Measurements from ENCODE around the gene ATG2A. TPM values are rescaled to one million over a fixed set of nuclear protein-coding genes. Genes with fewer than 3 reads are reported as not detected.

ATG2A gene
- 10.7 TPM for total RNA-seq
- long read RNA-seq, partial matches to known transcripts, result 2 of 3 reads
- long read RNA-seq, other reads (novel, unspliced or antisense), result 1 of 3 reads

GRCh38 chr11:64916775-64917662, at the start of gene ATG2A:
Gene ATG2A, minus strand, starts transcription at chr11:64917209. Its CDS starts 74 bp downstream, at chr11:64917135.
- intact Hi-C loops (cut with DNase I), result loop anchor here (1.0 to 5.0 kb wide), 2 partner anchors 39 to 95 kb away; partner anchors contain the start of genes ARL2 and EHD1
- ATAC-seq (peak; percentile 99), DNase-seq (ENCODE audit: missing footprints) (peak; percentile 100)

DNA sequence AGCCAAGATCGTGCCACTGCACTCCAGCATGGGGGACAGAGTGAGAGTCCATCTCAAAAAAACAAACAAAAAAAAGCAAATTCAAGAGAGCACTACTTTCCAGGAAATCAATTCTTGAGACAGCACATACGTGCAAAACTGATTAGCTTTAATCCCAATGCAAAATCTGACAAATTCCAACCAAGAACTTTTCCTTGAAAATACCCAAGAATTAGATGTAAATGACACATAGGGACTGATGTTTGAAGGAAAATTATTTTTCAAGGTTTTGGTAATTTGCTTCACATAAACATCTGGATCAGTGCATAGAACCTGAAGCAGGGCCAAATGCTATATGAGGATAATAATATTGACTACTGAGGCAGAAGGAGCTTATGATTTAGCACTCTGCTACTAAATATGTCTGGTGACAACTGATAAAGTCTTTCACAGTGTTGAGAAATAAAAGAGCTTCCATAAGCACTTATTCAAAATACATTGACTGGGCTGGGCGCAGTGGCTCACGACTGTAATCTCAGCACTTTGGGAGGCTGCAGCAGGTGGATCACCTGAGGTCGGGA, 46.1 kb upstream of the ATG2A start:
- intact Hi-C loops (cut with DNase I), result no loop called here
- ATAC-seq (no peak), DNase-seq (ENCODE audit: missing footprints) (no peak)

DNA sequence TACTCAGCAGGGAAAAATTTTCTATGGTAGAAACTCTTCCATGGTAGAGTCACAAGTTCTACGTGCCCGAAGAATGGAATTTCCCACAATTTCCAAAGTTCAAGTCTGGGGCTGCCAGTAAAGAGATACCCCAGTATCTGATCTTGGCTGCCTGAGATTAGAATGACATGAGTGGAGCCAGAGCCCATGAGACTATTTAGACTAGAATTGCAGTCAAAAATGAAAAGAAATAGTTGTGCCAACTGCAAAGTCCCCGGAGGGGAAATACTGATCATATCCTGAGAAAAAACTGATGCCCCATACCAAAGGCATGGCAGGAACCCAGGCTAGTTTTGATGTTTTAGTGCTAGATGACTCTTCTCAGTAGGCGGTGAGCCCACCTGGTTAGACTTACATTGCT, 43.7 kb upstream of the ATG2A start:
- intact Hi-C loops (cut with DNase I), result no loop called here
- no peak for ATAC-seq
- DNase-seq (ENCODE audit: missing footprints), result no peak

GRCh38 chr11:64959498-64959897, 42.5 kb upstream of the ATG2A start:
- no peak for DNase-seq (ENCODE audit: missing footprints)
- no peak for ATAC-seq
- intact Hi-C loops (cut with DNase I), result no loop called here

DNA sequence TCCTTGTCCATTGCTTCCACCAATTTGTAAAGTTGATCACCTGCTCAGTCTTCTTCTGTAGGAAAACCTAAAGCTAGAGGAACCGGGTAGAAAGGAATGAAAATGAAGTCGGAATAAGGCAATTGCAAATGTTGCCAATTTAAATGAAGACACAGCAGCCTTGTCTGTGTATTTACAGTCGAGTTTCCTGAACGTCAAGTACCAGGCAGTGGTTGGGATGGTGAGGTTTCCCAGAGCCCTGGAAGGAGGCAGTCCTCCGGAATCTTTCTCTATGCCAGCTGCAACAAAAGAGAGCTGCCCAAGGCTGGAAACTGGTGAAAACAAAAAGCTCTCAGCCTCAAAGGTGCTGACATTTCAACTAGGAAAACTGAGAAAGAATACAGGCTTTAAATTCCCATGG, 37.2 kb upstream of the ATG2A start:
- ATAC-seq (no peak), DNase-seq (ENCODE audit: missing footprints) (no peak)
- intact Hi-C loops (cut with DNase I), result no loop called here

DNA sequence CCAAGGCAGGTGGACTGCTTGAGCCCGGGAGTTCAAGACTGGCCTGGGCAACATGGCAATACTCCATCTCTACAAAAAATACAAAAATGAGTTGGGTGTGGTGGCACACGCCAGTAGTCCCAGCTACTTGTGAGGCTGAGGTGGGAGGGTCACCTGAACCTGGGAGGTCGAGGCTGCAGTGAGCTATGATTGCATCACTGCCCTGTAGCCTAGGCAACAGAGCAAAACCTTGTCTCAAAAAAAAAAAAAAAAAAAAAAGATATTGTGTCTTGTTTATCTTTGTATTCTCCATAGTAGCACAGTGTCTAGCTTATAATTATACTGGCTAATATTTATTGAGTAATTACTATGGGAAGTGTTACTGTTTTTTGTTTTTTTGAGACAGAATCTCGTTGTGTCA, 34.5 kb upstream of the ATG2A start:
- DNase-seq (ENCODE audit: missing footprints) (no peak), ATAC-seq (no peak)
- intact Hi-C loops (cut with DNase I), result no loop called here

- no peak for ATAC-seq
- intact Hi-C loops (cut with DNase I), result no loop called here
Observed at GRCh38 chr11:64947208-64947814, 30.3 kb upstream of the ATG2A start.

GRCh38 chr11:64936539-64936938, 19.5 kb upstream of the ATG2A start:
- DNase-seq (ENCODE audit: missing footprints) (no peak), ATAC-seq (no peak)
- intact Hi-C loops (cut with DNase I), result no loop called here

More at GRCh38 chr11:64947208-64947814, 30.3 kb upstream of the ATG2A start:
- DNase-seq (ENCODE audit: missing footprints), result no peak

DNA sequence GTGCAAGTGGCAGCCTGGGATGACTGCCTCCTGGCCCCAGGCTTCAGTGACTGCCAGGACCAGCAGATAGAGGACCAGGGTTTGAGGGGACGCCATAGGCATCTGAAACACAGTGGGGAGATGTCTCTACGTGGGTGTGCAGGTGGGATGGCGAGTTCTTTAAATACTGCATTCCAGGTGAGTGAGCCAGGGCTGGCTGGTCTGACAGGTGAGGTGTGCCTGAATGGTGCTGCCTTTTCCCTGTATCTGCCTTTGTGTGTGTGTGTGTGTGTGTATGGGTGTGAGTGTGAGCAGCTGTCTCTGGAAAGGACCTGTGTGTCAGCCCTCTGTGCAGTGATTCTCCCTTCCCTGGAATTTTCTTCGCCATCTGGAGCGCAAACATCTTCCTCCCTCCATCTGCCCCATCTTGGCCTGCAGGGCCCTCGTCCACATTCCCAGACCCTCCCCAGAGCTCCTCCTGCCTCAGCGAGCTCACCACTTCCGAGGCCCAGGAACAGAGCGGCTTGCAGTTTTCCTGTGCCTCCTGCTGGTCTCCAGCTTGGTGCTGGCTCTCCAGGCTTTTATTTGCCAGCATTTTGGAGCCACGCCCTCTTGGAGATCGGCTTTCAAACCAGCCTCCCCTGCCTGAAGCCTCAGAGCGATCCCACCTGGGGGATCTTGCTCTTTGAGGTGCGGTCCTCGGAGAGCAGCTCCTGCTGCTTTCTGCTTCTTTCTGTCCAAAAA, 18.5 kb upstream of the ATG2A start, which contains the start of gene GPHA2:
TSS of gene GPHA2 (minus strand) at position 535 of the 723 bp plus-strand sequence. CDS start at position 102, 433 bp downstream.
- DNase-seq (ENCODE audit: missing footprints), result no peak
- intact Hi-C loops (cut with DNase I), result no loop called here
- ATAC-seq, result no peak

GRCh38 chr11:64934682-64935358, 17.8 kb upstream of the ATG2A start:
- no peak for ATAC-seq
- intact Hi-C loops (cut with DNase I), result no loop called here

DNA sequence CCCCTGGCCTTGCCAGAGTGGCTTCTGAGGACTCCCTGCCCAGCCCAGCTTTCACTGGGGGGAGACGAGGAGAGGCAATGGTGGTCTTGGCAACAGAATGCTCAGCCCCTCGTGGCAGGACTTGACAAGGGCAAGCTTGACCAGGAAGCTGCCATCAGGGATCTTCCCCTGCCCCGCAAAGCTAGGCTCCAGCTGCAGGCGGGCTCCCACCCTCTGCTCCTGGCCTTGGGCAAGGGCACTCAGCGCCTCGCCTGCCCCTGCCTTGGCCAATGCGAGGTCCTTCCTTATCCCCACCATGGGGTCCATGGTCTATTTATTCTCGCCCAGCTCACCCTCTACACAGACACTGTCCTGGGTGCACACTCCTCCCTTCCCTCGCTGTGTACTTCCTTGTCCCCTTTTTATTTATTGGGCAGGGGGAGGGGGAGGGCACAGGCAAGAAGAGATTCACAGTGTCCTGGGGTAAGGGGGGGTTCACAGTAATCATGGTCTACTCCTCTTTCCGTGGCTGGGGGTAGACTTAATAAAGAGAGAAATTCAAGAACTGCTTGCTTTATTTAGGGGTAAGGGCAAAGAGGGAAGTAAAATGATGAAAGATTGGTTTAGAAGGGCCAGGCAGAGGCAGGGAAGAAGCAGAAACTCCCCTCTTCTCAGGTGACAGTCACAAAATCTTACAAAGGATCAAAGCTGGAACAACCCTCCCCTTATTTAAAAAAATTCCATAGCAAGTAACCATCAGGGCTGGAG, 17.1 kb upstream of the ATG2A start:
- DNase-seq (ENCODE audit: missing footprints) (no peak), ATAC-seq (no peak)
- intact Hi-C loops (cut with DNase I), result no loop called here

More at GRCh38 chr11:64934682-64935358, 17.8 kb upstream of the ATG2A start:
- no peak for DNase-seq (ENCODE audit: missing footprints)

- ATAC-seq (no peak), DNase-seq (ENCODE audit: missing footprints) (no peak)
- intact Hi-C loops (cut with DNase I), result no loop called here
Observed at GRCh38 chr11:64933213-64933934, 16.4 kb upstream of the ATG2A start.

DNA sequence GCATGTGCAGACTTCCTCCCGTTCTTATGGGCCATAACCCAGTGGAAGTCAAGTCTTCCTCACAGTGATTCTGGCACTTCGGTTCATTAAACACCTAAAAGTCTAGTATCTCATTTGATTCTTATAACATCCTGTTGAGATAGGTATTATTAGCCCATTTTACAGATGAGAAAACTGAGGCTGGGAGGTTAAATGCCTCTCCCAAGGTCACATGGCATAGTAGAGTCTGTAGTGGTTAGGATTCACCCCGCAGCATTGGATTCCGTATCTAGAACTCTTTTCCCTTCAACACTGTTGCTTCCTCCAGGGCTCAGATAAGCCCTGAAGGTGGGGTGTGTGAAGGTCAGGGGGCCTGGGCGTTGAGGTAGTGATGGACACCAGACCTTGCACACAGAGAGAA, 15.3 kb upstream of the ATG2A start:
- intact Hi-C loops (cut with DNase I), result no loop called here
- no peak for DNase-seq (ENCODE audit: missing footprints)
- no peak for ATAC-seq

DNA sequence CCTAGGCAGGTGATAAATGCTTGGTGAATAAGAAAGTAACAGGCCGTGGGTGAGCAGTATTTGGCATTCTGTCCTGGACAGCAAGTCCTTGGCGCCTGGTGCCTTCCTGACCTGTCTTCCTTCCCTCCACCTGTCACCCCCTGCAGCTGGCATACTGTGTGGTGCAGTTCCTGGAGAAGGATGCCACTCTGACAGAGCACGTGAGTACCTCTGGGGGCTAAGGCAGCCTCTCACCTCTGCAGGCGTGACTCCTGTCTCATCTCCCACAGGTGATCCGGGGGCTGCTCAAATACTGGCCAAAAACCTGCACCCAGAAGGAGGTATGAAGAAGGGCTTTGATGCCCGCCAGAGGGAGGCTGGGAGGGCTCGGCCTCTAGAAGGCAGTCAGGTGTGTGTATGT, 14.3 kb upstream of the ATG2A start:
- intact Hi-C loops (cut with DNase I), result no loop called here
- no peak for ATAC-seq
- no peak for DNase-seq (ENCODE audit: missing footprints)

GRCh38 chr11:64930340-64930739, 13.3 kb upstream of the ATG2A start:
- no peak for ATAC-seq
- intact Hi-C loops (cut with DNase I), result no loop called here
- DNase-seq (ENCODE audit: missing footprints), result no peak

DNA sequence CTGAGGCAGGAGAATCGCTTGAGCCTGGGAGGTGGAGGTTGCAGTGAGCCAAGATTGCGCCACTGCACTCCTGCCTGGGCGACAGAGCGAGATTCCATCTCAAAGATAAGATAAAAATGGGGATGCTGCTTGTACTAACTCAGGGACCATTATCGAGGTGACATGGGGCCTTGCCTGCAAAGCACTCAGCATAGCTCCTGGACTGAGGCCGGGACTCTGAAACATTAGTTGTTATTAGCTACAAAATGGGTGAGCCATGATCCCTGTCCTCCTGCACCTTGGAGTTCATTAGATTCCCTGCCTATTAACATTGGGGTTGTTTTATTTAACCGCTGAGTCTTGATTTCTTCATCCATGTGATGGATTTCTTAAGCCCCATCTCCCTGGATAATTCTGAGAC, 12.6 kb upstream of the ATG2A start:
- intact Hi-C loops (cut with DNase I), result no loop called here
- ATAC-seq (no peak), DNase-seq (ENCODE audit: missing footprints) (no peak)

DNA sequence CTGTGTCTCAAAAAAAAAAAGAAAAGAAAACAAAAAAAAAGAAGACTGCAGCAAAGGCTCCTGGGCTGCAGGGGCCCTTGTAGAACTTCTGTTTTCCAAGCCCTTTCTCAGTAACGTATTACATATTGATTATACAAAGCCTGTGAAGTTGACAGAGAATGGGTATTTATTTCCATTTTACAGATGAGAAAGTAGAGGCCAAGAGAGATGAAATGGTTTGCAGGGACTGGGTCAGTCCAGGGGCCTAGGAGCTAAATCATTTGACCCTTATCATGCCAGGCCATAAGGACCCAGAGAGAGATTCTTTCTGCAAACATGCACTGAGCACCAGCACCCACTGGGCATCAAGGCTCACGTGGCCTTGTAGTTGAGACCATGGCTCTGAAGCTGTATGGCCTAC, 11.9 kb upstream of the ATG2A start:
- no peak for ATAC-seq
- intact Hi-C loops (cut with DNase I), result no loop called here
- DNase-seq (ENCODE audit: missing footprints), result no peak
